DND-41 (cell line): ENCODE results near the gene MX1.

ENCODE experiments used
- EZH2 ChIP-seq: IDR thresholded peaks from 3 replicates; pipeline ENCODE4 v1.6.1; 2012; ENCODE audit warnings: borderline replicate concordance, low read depth, mild to moderate bottlenecking, moderate library complexity, low read length, inconsistent platforms; ENCODE audit not compliant: severe bottlenecking
- TF ChIP-seq, protein P1 (sequence below): IDR thresholded peaks from 2 replicates; pipeline ENCODE4 v1.5.1; 2012; ENCODE audit warnings: borderline replicate concordance, low read length, moderate library complexity, mild to moderate bottlenecking; ENCODE audit not compliant: poor library complexity, severe bottlenecking; ENCODE audit errors: extremely low read depth

GRCh38 chr21:41445465-41445862 lies 19.4 kb downstream of the MX1 start:
- TF ChIP-seq, protein P1, sequence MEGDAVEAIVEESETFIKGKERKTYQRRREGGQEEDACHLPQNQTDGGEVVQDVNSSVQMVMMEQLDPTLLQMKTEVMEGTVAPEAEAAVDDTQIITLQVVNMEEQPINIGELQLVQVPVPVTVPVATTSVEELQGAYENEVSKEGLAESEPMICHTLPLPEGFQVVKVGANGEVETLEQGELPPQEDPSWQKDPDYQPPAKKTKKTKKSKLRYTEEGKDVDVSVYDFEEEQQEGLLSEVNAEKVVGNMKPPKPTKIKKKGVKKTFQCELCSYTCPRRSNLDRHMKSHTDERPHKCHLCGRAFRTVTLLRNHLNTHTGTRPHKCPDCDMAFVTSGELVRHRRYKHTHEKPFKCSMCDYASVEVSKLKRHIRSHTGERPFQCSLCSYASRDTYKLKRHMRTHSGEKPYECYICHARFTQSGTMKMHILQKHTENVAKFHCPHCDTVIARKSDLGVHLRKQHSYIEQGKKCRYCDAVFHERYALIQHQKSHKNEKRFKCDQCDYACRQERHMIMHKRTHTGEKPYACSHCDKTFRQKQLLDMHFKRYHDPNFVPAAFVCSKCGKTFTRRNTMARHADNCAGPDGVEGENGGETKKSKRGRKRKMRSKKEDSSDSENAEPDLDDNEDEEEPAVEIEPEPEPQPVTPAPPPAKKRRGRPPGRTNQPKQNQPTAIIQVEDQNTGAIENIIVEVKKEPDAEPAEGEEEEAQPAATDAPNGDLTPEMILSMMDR = no peak
- no peak for TF ChIP-seq EZH2
